Astrocyte (in vitro differentiated cells and primary cell): ENCODE measurements around the gene ANKFY1.

Experiments
- EZH2 ChIP-seq: IDR thresholded peaks from 2 replicates; pipeline ENCODE4 v1.6.1; 2012; ENCODE audit warnings: mild to moderate bottlenecking, low read length, inconsistent platforms; ENCODE audit not compliant: insufficient read depth
- TF ChIP-seq, protein P1 (sequence below): IDR thresholded peaks from 2 replicates; pipeline ENCODE4 v1.5.1; 2011; ENCODE audit warnings: low read depth, mild to moderate bottlenecking, inconsistent platforms, low read length, moderate library complexity; ENCODE audit not compliant: insufficient read depth

DNA sequence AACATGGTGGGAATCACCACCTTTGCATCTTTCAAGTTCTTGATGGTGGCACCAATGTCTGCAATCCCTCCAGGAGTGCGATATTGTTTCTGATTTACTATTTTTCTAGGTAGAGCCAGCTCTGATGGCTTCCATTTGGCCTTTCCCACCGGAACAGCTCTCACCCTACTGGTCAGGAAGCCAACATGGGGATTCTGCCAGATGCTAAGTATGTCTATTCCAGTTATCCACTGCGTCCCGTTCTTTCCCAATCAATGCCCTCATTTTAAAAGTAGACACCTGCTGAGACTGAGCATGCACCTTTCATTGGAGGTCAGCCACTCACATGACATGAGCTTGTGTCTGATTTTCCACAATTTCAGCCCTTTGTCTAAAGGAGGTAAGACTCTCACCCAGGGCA, 144.5 kb downstream of the ANKFY1 start:
- TF ChIP-seq, protein P1, sequence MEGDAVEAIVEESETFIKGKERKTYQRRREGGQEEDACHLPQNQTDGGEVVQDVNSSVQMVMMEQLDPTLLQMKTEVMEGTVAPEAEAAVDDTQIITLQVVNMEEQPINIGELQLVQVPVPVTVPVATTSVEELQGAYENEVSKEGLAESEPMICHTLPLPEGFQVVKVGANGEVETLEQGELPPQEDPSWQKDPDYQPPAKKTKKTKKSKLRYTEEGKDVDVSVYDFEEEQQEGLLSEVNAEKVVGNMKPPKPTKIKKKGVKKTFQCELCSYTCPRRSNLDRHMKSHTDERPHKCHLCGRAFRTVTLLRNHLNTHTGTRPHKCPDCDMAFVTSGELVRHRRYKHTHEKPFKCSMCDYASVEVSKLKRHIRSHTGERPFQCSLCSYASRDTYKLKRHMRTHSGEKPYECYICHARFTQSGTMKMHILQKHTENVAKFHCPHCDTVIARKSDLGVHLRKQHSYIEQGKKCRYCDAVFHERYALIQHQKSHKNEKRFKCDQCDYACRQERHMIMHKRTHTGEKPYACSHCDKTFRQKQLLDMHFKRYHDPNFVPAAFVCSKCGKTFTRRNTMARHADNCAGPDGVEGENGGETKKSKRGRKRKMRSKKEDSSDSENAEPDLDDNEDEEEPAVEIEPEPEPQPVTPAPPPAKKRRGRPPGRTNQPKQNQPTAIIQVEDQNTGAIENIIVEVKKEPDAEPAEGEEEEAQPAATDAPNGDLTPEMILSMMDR = no peak
- TF ChIP-seq EZH2 = no peak
